ENCODE data around the gene TMC1.
"Not testable (repeated sequence)": the region's sequence is repeated elsewhere in the genome, so short reads cannot be mapped to it uniquely, and the experiment has no call there.

Gene TMC1

DNA sequence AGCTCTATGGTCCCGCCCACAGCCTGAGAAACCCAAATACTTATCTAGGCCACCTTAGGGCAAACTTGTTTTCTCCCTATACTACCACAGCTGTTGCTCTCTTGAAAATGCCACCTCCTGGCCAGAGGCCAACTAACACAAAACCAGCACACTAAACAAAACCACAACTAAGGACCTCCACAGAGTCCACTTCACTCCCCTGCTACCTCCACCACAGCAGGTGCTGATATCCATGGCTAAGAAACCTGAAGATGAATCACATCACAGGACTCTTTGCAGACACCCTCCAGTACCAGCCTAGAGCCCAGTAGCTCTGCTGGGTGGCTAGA, 323.0 kb downstream of the TMC1 start (continued):
- TF ChIP-seq, protein P1, sequence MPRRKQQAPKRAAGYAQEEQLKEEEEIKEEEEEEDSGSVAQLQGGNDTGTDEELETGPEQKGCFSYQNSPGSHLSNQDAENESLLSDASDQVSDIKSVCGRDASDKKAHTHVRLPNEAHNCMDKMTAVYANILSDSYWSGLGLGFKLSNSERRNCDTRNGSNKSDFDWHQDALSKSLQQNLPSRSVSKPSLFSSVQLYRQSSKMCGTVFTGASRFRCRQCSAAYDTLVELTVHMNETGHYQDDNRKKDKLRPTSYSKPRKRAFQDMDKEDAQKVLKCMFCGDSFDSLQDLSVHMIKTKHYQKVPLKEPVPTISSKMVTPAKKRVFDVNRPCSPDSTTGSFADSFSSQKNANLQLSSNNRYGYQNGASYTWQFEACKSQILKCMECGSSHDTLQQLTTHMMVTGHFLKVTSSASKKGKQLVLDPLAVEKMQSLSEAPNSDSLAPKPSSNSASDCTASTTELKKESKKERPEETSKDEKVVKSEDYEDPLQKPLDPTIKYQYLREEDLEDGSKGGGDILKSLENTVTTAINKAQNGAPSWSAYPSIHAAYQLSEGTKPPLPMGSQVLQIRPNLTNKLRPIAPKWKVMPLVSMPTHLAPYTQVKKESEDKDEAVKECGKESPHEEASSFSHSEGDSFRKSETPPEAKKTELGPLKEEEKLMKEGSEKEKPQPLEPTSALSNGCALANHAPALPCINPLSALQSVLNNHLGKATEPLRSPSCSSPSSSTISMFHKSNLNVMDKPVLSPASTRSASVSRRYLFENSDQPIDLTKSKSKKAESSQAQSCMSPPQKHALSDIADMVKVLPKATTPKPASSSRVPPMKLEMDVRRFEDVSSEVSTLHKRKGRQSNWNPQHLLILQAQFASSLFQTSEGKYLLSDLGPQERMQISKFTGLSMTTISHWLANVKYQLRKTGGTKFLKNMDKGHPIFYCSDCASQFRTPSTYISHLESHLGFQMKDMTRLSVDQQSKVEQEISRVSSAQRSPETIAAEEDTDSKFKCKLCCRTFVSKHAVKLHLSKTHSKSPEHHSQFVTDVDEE (CRISPR knock-in tag; IDR thresholded peaks at IDR 0.05): no peak
- no peak for TF ChIP-seq ZNF565 (CRISPR knock-in tag; conservative IDR thresholded peaks at IDR 0.05; ENCODE audit: low read depth)
- no peak for TF ChIP-seq ARNTL (CRISPR knock-in tag; IDR thresholded peaks at IDR 0.05; ENCODE audit: borderline replicate concordance, low read depth)
- TF ChIP-seq ZFP3 (CRISPR knock-in tag; IDR thresholded peaks at IDR 0.05): no peak

DNA sequence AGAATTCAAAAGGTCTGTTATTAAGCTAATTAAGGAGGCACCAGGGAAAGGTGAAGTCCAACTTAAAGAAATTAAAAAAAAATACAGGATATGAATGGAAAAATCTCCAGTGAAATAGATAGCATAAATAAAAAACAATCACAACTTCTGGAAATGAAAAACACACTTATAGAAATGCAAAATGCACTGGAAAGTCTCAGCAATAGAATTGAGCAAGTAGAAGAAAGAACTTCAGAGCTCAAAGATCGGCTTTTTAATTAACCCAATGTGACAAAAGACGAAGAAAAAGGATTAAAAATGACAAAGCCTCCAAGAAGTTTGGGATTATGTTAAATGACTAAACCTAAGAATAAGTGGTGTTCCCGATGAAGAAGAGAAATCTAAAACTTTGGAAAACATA, 323.6 kb downstream of the TMC1 start:
- ATAC-seq: not testable (repeated sequence)

DNA sequence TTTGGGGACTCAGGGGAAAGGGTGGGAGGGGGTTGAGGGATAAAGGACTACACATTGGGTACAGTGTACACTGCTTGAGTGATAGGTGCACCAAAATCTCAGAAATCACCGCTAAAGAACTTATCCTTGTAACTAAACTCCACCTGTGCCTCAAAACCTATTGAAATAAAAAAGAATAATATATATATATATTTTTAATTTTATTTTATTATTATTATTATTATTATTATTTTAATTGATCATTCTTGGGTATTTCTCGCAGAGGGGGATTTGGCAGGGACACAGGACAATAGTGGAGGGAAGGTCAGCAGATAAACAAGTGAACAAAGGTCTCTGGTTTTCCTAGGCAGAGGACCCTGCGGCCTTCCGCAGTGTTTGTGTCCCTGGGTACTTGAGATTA, 328.8 kb downstream of the TMC1 start:
- not testable (repeated sequence) for ATAC-seq

DNA sequence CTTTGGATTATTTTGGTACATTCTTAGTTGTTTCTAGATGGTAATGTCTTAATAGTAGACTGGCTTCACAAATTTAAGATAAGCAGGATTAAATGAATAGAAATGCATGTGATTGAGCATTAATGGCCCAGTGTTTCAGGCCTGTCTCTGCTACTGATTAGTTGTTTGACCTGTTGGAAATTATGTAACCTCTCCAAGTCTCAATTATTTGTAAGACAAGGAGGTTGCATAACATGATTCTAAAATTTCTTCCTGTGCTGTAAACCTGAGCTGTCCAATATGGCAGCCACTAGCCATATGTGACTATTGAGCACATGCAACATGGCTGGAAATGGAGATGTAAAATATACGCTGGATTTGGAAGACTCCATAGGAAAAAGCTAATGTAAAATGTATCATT, 333.9 kb downstream of the TMC1 start:
- ATAC-seq: no peak
- TF ChIP-seq ZFP30 (CRISPR knock-in tag; IDR thresholded peaks at IDR 0.05) (no peak), ZNF565 (CRISPR knock-in tag; conservative IDR thresholded peaks at IDR 0.05; ENCODE audit: low read depth) (no peak), OSR1 (CRISPR knock-in tag; IDR thresholded peaks at IDR 0.05) (no peak), ZNF8 (CRISPR knock-in tag; IDR thresholded peaks at IDR 0.05) (no peak), CSDC2 (CRISPR knock-in tag; IDR thresholded peaks at IDR 0.05) (no peak), TOX (CRISPR knock-in tag; IDR thresholded peaks at IDR 0.05; ENCODE audit: borderline replicate concordance) (no peak), ARNTL (CRISPR knock-in tag; IDR thresholded peaks at IDR 0.05; ENCODE audit: borderline replicate concordance, low read depth) (no peak), BACH2 (CRISPR knock-in tag; IDR thresholded peaks at IDR 0.05; ENCODE audit: borderline replicate concordance) (no peak), ZNF70 (CRISPR knock-in tag; IDR thresholded peaks at IDR 0.05) (no peak), RARB (CRISPR knock-in tag; IDR thresholded peaks at IDR 0.05) (no peak), TCF4 (CRISPR knock-in tag; IDR thresholded peaks at IDR 0.05; ENCODE audit: borderline replicate concordance) (no peak), PPARA (CRISPR knock-in tag; IDR thresholded peaks at IDR 0.05; ENCODE audit: borderline replicate concordance) (no peak), ZC3H10 (CRISPR knock-in tag; IDR thresholded peaks at IDR 0.05) (no peak), ESRRG (CRISPR knock-in tag; IDR thresholded peaks at IDR 0.05) (no peak)
- TF ChIP-seq, protein P1 (CRISPR knock-in tag; IDR thresholded peaks at IDR 0.05): no peak
- TF ChIP-seq, protein P2, sequence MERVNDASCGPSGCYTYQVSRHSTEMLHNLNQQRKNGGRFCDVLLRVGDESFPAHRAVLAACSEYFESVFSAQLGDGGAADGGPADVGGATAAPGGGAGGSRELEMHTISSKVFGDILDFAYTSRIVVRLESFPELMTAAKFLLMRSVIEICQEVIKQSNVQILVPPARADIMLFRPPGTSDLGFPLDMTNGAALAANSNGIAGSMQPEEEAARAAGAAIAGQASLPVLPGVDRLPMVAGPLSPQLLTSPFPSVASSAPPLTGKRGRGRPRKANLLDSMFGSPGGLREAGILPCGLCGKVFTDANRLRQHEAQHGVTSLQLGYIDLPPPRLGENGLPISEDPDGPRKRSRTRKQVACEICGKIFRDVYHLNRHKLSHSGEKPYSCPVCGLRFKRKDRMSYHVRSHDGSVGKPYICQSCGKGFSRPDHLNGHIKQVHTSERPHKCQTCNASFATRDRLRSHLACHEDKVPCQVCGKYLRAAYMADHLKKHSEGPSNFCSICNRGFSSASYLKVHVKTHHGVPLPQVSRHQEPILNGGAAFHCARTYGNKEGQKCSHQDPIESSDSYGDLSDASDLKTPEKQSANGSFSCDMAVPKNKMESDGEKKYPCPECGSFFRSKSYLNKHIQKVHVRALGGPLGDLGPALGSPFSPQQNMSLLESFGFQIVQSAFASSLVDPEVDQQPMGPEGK (CRISPR knock-in tag; IDR thresholded peaks at IDR 0.05; ENCODE audit: borderline replicate concordance): no peak
- TF ChIP-seq, protein P3, sequence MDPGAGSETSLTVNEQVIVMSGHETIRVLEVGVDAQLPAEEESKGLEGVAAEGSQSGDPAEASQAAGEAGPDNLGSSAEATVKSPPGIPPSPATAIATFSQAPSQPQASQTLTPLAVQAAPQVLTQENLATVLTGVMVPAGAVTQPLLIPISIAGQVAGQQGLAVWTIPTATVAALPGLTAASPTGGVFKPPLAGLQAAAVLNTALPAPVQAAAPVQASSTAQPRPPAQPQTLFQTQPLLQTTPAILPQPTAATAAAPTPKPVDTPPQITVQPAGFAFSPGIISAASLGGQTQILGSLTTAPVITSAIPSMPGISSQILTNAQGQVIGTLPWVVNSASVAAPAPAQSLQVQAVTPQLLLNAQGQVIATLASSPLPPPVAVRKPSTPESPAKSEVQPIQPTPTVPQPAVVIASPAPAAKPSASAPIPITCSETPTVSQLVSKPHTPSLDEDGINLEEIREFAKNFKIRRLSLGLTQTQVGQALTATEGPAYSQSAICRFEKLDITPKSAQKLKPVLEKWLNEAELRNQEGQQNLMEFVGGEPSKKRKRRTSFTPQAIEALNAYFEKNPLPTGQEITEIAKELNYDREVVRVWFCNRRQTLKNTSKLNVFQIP (CRISPR knock-in tag; IDR thresholded peaks at IDR 0.05; ENCODE audit: borderline replicate concordance, low read depth): no peak
- TF ChIP-seq, protein P4, sequence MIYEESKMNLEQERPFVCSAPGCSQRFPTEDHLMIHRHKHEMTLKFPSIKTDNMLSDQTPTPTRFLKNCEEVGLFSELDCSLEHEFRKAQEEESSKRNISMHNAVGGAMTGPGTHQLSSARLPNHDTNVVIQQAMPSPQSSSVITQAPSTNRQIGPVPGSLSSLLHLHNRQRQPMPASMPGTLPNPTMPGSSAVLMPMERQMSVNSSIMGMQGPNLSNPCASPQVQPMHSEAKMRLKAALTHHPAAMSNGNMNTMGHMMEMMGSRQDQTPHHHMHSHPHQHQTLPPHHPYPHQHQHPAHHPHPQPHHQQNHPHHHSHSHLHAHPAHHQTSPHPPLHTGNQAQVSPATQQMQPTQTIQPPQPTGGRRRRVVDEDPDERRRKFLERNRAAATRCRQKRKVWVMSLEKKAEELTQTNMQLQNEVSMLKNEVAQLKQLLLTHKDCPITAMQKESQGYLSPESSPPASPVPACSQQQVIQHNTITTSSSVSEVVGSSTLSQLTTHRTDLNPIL (CRISPR knock-in tag; IDR thresholded peaks at IDR 0.05; ENCODE audit: low read depth): no peak

Measured in SK-N-SH treated with all-trans-retinoic acid at 6 μM for 48 hours (cell line).